Endothelial cell of hepatic sinusoid (primary cell): Measurements from ENCODE around the gene AREL1.

Source experiments
- in situ Hi-C: cut with HindIII; loops from 2 replicates; pipeline ENCODE4 v1.10.0; 2017; ENCODE audit warnings: low sequenced_read_pairs

AREL1 gene

DNA sequence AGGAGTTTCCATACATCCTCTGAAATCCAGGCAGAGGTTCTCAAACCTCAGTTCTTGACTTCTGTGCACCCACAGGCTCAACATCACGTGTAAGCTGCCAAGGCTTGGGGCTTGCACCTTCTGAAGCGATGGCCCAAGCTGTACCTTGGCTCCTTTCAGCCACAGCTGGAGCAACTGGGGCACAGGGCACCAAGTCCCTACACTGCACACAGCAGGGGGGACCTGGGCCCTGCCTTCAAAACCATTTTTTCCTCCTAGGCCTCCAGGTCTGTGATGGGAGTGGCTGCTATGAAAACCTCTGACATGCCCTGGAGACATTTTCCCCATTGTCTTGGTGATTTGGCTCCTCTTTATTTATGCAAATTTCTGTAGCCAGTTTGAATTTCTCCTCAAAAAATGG is 10.6 kb downstream of the AREL1 start:
- in situ Hi-C loops, result no loop called here

DNA sequence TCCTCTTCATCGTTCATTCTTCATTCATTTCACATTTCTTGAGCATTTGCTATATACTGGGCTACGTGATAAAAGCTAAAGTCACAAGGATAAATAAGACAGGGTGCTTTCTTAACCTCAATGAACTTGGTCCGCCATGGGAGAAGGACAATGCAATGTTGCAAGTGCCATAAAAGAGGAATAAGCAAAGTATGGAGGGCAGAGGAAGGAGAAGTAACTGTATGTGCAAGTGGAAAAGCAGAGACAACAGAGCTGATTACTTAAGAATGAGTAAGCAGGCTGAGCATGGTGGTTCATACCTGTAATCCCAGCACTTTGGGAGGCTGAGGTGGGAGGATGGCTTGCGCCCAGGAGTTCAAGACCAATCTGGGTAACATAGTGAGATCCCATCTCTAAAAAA is 14.4 kb downstream of the AREL1 start:
- in situ Hi-C loops, result loop anchor here (5.0 kb wide), 1 partner anchor 46 kb away; no protein-coding TSS in a partner anchor

DNA sequence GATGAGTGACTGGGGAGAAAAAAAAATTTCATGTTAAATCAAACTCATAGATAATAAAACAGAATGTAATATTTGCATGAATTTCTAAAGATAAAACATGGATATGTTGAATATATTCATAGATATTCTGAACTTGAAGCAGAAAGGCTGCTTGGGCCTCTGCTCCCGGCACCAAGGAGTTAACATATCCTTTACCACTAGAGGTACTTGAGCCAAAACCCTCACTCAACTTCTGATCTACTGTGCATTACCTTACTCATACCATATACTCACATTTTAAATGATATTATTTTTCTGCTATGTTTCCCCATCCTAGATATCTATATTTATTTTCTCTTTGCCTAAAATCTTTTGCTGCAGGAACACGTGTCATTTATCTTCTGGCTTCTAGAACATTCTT is 14.9 kb downstream of the AREL1 start:
- in situ Hi-C loops, result loop anchor here (5.0 kb wide), 1 partner anchor 46 kb away; no protein-coding TSS in a partner anchor

DNA sequence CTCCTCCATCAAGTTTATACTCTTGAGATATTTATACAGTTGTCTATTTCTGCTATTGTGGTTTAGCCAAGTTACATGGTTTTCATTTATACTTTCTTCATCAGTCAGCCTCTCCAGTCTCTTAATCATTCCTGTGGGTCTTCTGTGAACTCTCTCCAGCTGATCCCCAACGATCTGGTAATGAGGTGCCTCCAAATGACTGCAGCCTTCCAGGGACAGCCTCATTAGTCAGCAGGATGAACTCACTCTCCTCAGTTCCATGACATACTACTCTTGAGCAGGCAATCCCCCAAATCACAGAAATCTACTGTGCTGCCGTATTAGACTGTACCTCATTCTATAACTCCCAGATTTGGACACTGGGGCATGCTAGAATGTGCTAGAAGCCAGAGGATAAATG is 15.3 kb downstream of the AREL1 start:
- in situ Hi-C loops, result loop anchor here (5.0 kb wide), 1 partner anchor 45 kb away; no protein-coding TSS in a partner anchor

DNA sequence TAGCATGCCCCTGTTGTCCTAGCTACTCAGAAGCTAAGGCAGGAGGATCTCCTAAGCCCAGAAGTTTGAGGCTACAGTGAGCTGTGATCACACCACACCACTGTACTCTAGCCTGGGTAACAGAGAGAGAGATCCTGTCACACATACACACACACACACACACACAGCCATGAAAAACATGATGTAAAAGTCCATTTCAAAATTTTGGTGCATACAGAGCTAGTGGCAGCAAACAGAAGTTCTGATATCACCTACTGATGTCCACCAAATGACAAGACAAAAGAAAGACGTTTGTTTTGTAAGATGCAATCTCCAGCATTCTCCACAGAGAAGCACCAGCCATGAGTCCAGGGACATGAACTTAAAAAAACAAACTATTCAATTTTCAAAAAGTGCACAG is 15.9 kb downstream of the AREL1 start:
- in situ Hi-C loops, result loop anchor here (5.0 kb wide), 1 partner anchor 45 kb away; no protein-coding TSS in a partner anchor

DNA sequence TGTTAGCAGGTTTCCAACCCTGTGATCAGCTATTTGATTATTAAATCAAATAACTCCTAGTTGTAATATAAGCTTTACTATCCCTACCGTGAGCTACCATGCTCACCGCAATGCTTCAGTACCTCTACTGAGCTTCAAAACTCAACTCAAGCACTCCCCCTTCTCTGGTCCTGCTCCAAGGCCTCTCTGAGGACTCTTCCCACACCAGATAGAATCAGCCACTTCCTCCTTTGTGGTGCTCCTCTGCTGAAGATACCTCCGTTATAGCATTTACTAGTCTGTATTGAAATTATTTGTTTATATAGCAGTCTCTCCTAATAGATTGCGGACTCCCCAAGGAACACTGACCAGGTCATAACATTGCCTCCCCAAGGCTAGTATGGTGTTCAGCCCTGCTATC is 17.5 kb downstream of the AREL1 start:
- in situ Hi-C loops, result loop anchor here (5.0 kb wide), 1 partner anchor 43 kb away; no protein-coding TSS in a partner anchor

DNA sequence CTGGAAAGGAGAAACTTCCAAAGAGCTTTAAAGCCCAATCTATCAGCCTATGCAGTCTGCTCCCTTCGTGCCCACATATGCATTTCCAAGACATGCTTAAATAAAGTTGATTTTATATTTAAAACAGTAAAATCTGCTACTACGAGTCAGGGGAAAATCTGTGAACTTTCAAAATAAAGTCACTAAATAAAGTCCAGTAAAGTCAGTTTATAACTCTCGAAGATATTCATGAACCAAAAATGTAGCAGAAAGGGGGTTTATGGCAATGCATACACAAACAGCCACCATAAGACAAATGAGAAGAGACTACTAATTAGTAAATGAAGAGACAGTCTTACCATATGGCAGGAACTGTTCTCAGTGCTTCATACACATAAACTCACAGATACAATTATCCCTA is 19.7 kb downstream of the AREL1 start:
- in situ Hi-C loops, result loop anchor here (5.0 kb wide), 1 partner anchor 49 kb away; no protein-coding TSS in a partner anchor

DNA sequence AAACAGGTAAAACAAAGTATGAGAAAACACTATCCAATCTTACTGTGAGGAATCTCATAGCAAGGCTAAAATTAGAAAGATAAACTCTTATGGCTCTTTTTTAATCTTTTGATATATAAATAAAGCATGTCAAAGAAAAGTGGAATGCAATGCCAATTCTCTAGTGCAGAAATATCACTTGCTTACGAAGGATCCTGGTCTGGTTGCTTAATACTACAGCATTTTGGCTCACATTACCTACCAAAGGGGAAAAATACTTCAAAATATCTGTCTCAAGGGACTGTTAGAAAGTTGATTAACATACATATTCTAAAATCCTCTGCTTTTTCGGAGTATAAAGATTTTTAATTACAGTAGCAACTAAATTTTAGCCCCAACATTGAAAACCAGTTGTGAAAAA is 21.4 kb downstream of the AREL1 start:
- in situ Hi-C loops, result loop anchor here (5.0 kb wide), 1 partner anchor 51 kb away; no protein-coding TSS in a partner anchor

DNA sequence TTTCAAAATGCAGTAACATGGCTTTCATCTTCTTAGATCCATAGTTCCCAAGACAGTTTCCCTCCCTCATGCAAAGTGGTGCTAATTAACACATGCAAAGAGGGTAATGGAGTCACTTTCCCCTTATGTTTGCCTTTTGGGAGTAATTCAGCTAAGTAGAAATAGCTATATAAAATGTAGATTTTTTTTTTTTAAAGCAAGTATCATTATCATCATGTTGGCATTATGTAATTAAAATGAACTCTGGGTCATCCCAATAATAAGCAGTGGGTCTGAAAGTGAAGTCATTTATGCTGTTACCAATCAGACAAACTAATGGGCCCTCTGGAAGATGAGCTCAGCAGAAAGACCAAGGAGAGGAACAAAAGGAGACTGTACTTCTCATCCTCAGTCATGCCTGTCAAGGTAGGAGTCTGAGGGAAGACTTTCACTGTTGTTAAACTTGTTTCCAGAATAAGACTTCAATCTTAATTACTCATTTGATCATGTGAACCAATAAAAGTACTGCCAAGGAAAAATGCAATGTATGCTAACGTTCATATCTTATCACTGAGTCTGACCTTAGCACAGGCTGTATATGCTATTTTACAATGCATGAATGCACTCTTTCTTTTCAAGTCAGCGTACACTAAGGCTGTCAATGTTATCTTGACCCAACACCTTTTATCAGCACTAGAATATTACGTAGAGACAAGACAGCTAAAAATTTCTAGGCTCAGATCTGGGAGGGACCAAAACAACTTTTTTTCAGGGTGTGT is 26.8 kb downstream of the AREL1 start:
- in situ Hi-C loops, result no loop called here

DNA sequence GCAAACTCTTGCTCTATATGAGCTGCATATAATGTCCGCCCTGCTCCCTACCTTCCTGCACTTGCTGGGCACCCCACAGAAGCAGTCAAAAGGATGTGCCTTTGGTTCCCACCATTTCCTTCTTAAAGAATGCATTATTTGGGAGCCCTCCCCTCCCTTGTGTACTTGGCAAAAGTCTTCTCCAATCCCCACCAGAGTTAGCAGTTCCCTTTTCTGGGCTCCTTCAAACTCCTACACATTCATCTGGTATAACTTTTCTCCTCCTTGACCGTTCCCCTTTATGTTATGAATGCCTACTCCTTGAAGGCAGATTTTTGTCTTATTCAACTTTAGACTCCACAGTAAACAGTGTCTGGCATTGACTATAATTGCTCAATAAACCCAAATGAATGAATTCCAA is 27.8 kb downstream of the AREL1 start:
- in situ Hi-C loops, result no loop called here

DNA sequence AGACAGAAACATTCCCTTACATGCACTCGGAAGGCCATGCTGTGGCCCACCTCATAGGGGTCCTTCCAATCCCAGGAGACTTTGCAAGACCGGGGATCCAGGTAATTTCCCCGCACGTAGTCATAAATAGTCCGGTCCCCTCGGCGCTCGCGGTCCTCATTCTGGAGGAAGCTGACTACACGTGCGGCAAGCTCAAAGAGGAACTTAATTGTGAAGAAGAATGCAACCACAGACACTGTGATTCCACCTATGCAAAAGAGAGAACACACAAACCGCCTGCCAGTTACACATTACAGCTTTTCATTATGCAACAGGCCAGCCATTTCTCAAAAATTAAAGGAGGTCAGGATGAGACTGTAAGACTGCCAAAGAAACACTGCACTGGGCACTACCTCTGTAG is 28.4 kb downstream of the AREL1 start:
- in situ Hi-C loops, result no loop called here

DNA sequence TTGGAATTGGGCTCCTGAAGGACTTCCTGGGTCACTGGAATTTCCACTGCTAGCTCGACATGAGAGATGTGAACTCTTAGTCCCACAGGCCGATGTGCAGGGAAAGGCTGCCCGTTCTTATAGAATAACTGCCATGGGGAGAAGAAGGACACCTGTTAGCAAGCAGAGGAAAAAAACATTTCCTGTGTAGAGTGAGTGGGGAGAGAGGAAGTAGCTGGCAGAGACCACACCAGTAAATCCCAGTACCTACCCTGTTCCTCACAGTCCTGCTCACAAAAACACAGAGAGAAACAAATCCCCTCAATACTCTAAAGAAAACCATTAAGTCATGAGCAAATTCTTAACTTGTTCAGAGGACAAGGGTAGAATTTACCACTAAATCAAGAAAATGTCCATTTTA is 29.5 kb downstream of the AREL1 start:
- in situ Hi-C loops, result no loop called here

DNA sequence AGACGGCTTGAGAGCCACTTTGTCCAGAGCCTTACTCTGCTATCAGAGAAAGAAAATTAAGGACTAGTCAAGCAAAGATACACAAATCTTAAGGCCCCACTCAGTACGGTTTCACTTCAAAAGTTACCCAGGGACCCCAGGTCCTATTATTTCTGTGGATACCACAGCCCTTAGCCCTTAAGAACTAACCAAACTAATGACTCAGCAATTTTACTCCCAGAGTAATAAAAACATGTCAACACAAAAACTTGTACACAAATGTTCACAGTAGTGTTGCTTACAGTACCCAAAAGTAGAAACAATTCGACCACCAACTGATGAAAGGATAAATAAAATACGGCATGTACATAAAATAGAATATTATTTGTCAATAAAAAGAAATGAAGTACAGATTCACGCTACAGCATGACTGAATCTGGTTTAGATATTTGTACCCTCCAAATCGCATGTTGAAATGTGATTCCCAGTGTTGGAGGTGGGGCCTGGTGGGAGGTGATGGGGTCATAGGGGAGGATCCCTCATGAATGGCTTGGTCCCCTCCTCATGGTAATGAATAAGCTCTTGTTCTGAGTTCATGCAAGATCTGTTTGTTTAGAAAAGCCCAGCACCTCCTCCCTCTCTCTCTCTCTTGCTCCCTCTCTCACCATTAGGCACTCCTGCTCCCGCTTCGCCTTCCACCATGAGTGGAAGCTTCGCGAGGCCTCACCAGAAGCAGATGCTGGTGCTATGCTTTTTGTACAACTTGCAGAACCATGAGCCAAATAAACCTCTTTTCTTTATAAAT is 30.5 kb downstream of the AREL1 start:
- in situ Hi-C loops, result no loop called here

DNA sequence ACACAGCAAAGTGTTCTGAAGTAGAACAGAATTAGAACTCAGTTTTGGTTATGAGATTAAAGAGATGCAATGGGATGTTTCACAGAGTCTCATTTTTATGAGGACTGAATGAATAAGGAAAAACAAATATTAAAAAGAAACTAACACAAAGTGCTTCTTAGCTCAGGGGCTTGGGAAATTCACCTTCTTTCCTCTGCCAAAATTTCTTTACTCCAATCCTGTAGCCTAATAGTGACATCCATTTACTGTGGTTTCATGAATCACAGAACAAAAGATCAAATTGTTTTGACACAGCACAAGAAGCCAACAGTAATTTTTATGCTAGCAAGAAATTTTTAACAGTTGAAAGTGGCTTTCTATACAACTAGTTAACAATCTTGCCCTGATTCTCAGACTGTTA is 37.7 kb downstream of the AREL1 start:
- in situ Hi-C loops, result no loop called here

DNA sequence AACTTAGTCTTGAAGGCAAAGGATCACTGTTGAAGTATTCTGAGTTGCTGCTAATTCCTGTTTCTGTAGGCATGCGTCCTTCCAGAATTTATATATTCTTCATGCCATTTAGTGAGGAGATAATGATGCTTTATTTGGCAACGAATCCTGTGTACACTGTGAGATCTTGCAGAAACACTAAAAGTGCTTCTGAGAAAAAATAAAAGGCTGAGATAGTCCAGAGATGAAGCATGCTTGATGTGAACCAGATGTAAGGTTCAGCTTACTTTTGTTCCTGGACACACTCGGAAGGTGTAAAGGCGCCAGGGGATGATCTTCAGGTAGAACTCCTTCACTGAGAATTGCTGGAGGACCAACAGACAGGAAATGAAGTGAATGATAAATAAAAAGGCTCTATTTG is 39.1 kb downstream of the AREL1 start:
- in situ Hi-C loops, result no loop called here

DNA sequence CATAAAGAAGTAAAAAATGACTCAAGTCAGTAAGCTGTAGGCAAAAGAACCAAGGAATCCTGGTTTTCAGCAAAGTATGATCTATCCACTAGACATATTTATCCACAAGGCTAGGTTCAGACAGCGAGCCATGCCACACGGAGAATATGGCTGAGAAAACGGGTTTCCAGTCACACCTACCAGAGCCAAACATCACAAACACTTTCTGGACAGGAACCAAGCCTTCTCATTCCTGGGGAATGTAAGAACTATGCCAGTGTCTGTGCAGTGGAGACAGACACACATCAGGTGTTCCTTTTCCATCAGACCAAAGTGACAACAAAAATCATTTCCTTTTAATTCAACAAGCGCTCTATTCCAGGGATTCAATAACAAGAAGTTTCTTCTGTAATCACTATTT is 41.1 kb downstream of the AREL1 start:
- in situ Hi-C loops, result no loop called here

DNA sequence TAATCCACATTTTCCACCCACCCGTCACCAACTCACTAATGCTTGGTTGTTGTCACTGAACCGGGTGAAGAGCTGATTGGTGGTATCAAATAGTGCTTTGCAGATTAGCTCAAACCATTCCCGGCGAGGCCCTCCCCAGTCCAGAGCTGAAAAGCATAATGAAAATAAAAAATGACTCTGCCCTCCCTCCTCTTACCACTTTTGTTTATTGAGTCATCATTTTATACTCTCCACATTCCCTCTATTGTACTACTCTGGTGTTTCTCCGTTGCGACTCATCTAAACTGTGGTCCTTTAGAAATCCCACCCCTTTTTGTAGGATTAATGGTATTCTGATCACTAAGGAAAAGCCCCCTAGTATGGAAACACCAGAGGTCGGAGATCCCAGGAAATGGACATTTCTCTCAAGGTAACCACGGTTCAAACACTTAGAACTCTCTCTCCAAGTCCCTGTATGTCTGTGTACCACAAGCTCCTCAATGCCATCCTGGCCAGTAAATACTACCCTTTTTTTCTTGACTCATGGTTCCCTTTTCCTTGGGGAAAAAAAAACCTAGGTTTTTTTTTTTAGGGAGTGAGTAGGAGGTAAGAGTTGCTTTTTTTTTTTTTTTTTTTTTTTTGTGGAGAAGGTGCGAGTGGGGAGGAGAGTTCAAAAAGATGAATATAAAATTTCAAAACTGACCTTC is 42.0 kb downstream of the AREL1 start:
- in situ Hi-C loops, result no loop called here

DNA sequence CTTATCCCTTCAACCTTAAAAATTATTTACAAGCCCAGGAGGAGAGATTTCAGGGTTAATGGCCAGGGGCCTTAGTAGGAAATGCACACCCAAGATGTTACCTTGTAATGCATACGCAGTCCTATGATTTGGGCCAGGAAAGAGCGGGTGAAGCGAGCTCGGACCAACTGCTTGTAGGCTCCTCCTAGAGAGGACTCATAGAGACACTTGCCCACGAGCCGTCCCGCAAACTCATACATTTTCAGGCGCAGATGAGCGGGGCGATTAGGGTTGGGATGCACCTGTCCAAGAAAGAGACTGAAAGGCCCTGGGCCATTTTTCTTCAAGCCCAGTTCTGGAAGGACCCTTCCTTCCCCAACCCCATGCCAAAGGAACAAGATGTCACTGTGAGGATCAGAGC is 43.0 kb downstream of the AREL1 start:
- in situ Hi-C loops, result no loop called here

DNA sequence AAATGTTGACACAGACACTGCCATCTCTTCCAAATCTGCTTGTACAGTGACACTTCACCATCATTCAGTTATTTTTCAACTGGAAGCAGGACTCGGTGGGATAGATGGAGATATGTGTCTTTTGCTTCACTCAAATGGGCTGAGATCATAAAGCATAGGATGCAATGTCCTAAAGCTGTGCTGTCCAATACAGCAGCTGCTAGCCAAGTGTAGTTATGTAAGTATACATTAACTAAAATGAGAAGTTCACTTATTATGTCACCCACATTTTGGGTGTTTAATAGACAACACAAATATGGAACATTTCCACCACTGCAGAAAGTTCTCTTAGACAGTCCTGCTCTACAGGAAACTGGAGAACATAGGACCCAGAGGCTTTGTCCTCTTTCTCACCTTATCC is 43.6 kb downstream of the AREL1 start:
- in situ Hi-C loops, result no loop called here

DNA sequence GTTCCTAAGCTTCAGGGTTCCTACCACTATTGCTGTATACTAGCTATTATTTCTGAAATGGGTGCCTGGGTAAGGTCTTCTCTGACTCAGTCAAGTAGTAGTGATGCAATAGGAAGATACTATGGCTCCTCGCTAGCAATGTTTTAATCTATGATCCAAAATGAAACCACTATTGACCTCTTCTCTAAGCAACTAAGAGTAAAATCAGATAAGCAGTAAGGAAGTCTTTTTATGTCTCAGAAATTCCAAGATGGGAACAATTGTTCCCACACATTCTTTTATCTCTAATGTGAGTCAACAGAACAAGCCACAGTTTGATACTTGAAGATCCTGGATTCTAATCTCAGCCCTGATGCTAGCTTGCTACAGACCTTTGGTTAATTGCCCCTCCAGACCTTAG is 45.1 kb downstream of the AREL1 start:
- in situ Hi-C loops, result no loop called here

DNA sequence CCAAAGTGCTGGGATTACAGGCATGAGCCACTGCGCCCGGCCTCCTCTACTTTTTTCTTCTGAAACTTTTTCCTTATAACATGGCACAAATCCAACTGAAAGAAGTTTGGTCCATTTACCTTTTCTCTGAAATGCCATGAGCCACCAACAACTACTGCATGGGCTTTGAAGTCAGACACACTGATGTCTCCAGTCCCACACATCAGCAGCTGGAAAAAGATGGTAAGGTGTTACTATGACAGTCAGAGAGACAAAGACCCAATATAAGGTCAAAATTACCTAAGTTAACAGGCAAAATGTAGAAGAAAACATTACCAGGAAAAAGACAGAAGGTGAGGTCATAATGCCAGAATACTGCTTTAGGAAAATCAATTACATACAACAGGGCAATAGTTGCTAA is 48.2 kb downstream of the AREL1 start:
- in situ Hi-C loops, result loop anchor here (5.0 kb wide), 1 partner anchor 42 kb away; no protein-coding TSS in a partner anchor
